Panc1 (cell line): Measurements from ENCODE around the gene ABCD4. TPM values are rescaled to one million over a fixed set of nuclear protein-coding genes. Genes with fewer than 3 reads are reported as not detected.

ENCODE experiments used
- ATAC-seq: fragments of 200-7000 bp; cut with Tn5 transposase; 2 replicates; pipeline ENCODE4 v1.9.1; 2020; ENCODE audit warnings: mild to moderate bottlenecking, moderate library complexity
- BruUV-seq: library from RNA; stranded (reverse); fragments of 400-500 nt; replicated peaks from 2 replicates; lab custom pipeline; 2021; lab: Mats Ljungman, UMichigan
- CTCF ChIA-PET: fragments of 300-600 bp; sonication (Branson Sonifier 250); formaldehyde crosslinking; loops from one replicate; lab custom pipeline; 2022; ENCODE audit warnings: antibody characterized with exemption; lab: Charles Lee
- POLR2A ChIA-PET: fragments of 300-600 bp; sonication (Branson Sonifier 250); formaldehyde crosslinking; loops from one replicate; lab custom pipeline; 2022; ENCODE audit warnings: antibody characterized with exemption; lab: Charles Lee
- DNase-seq: peaks from one replicate; pipeline ENCODE4 v3.0.0-alpha.2; 2010; ENCODE audit warnings: low read depth, low spot score
- H3K27ac ChIP-seq: 2 replicates; pipeline ENCODE4 v1.5.1; 2011; ENCODE audit warnings: mild to moderate bottlenecking, low read length, inconsistent platforms
- H3K27me3 ChIP-seq: fragments of 200-500 bp; sonication (Bioruptor generic); 2 replicates; pipeline ENCODE4 v1.6.0; 2014; ENCODE audit warnings: low read length, inconsistent platforms; ENCODE audit not compliant: control insufficient read depth, insufficient read depth
- H3K36me3 ChIP-seq: fragments of 200-500 bp; sonication (Bioruptor generic); 2 replicates; pipeline ENCODE4 v1.5.1; 2014; ENCODE audit warnings: inconsistent platforms, mild to moderate bottlenecking, low read length, moderate library complexity; ENCODE audit not compliant: control insufficient read depth, insufficient read depth
- H3K4me1 ChIP-seq: 2 replicates; pipeline ENCODE4 v1.5.1; 2011; ENCODE audit warnings: inconsistent platforms, mild to moderate bottlenecking, low read length, moderate library complexity; ENCODE audit not compliant: control insufficient read depth, insufficient read depth
- H3K4me3 ChIP-seq, 2 experiments: 2 replicates each; pipeline ENCODE4 v1.5.1; 2011 to 2012; ENCODE audit warnings: low read depth in 2 of 2, low read length in 2 of 2, mild to moderate bottlenecking in 2 of 2, inconsistent platforms in 1 of 2, moderate library complexity in 1 of 2
- H3K9me3 ChIP-seq: fragments of 200-500 bp; sonication (Bioruptor generic); 2 replicates; pipeline ENCODE4 v1.5.1; 2014; ENCODE audit warnings: low read depth, mild to moderate bottlenecking, inconsistent platforms, low read length, moderate library complexity; ENCODE audit not compliant: control insufficient read depth, insufficient read depth
- POLR2AphosphoS5 ChIP-seq: IDR thresholded peaks from 2 replicates; pipeline ENCODE4 v1.6.1; 2012; ENCODE audit warnings: mild to moderate bottlenecking, low read depth, low read length, moderate library complexity
- SIN3A ChIP-seq: IDR thresholded peaks from 2 replicates; pipeline ENCODE4 v1.6.1; 2012; ENCODE audit warnings: low read depth, mild to moderate bottlenecking, low read length, moderate library complexity, borderline replicate concordance; ENCODE audit not compliant: insufficient read depth
- TCF7L2 ChIP-seq: IDR thresholded peaks from 2 replicates; pipeline ENCODE4 v1.6.1; 2011; ENCODE audit warnings: mild to moderate bottlenecking, low read depth, low read length, inconsistent platforms
- in situ Hi-C: cut with HindIII; loops from 2 replicates; pipeline ENCODE4 v1.10.0; 2016; ENCODE audit warnings: low sequenced_read_pairs, low pct_unique_long_range_greater_than_20kb
- intact Hi-C: fragments of 100-400 bp; cut with micrococcal nuclease; formaldehyde crosslinking; loops from one replicate; pipeline ENCODE4 v1.10.0; 2022; ENCODE audit not compliant: unreplicated experiment
- total RNA-seq: library from RNA; stranded (reverse); gene quantifications from one replicate; pipeline ENCODE4 v1.2.1, GENCODE V29; 2021; ENCODE audit not compliant: unreplicated experiment
- TF ChIP-seq, protein P1 (sequence below): fragments of 450-650 bp; IDR thresholded peaks from 2 replicates; pipeline ENCODE4 v1.5.1; 2017; ENCODE audit warnings: mild to moderate bottlenecking
- TF ChIP-seq, protein P2 (sequence below), 2 experiments: IDR thresholded peaks; 2 replicates each; pipeline ENCODE4 v1.6.1; 2011 to 2012; ENCODE audit warnings: low read depth in 2 of 2, control low read depth in 1 of 2, low read length in 1 of 2, mild to moderate bottlenecking in 1 of 2, moderate library complexity in 1 of 2; ENCODE audit not compliant: insufficient read depth in 1 of 2

Gene ABCD4
- total RNA-seq, 1 experiment from 2014 or later = 24.4 TPM

DNA sequence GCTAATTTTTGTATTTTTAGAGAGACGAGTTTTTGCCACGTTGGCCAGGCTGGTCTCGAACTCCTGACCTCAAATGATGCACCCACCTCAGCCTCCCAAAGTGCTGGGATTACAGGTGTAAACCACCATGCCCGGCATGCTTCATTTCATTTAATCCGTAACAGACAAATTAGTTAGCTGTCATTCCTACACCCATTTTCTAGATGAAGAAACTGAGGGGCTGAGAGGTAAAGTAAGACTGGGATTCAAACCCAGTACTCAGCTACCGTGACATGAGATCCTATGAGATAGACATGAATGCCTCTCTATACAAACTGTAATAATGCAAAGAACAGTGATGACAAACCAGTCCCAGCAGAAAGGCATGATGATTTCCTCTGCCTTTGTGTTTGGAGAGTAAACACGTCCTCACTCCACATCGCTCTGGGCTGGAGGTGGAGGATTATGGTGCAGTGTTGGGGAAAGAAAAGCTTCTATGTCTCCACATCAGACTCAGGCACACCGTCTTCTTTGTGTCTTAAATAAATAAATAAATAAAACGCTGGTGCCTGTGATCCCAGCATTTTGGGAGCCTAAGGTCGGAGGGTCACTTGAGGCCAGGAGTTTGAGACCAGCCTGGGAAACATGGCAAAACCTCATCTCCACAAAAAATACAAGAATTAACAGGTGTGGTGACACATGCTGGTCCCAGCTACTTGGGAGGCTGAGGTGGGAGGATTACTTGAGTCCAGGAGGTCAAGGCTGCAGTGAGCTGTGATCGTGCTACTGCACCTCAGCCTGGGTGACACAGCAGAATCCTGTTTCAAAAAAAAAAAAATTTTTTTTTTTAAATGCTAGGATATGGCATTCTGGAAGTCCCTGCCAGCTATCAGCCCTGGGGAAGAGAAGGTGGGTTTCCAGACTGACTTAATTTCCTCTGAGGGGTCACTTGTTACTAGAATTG, 53.0 kb downstream of the ABCD4 start:
- DNase-seq = no peak
- ChIA-PET CTCF (no interaction called here), POLR2A (no interaction called here)
- ATAC-seq = no peak
- BruUV-seq = no TSS peak
- intact Hi-C loops (loop anchor here (2.0 kb wide), 1 partner anchor 139 kb away; no protein-coding TSS in a partner anchor), in situ Hi-C loops (no loop called here)
- no peaks in the 10 kb centered on the region for H3K27me3 ChIP-seq
- H3K9me3 ChIP-seq = no peaks in the 10 kb centered on the region
- H3K4me1 ChIP-seq = no peaks in the 10 kb centered on the region
- TF ChIP-seq, protein P1, sequence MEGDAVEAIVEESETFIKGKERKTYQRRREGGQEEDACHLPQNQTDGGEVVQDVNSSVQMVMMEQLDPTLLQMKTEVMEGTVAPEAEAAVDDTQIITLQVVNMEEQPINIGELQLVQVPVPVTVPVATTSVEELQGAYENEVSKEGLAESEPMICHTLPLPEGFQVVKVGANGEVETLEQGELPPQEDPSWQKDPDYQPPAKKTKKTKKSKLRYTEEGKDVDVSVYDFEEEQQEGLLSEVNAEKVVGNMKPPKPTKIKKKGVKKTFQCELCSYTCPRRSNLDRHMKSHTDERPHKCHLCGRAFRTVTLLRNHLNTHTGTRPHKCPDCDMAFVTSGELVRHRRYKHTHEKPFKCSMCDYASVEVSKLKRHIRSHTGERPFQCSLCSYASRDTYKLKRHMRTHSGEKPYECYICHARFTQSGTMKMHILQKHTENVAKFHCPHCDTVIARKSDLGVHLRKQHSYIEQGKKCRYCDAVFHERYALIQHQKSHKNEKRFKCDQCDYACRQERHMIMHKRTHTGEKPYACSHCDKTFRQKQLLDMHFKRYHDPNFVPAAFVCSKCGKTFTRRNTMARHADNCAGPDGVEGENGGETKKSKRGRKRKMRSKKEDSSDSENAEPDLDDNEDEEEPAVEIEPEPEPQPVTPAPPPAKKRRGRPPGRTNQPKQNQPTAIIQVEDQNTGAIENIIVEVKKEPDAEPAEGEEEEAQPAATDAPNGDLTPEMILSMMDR = no peak
- TF ChIP-seq SIN3A = no peak
- TF ChIP-seq, protein P2, sequence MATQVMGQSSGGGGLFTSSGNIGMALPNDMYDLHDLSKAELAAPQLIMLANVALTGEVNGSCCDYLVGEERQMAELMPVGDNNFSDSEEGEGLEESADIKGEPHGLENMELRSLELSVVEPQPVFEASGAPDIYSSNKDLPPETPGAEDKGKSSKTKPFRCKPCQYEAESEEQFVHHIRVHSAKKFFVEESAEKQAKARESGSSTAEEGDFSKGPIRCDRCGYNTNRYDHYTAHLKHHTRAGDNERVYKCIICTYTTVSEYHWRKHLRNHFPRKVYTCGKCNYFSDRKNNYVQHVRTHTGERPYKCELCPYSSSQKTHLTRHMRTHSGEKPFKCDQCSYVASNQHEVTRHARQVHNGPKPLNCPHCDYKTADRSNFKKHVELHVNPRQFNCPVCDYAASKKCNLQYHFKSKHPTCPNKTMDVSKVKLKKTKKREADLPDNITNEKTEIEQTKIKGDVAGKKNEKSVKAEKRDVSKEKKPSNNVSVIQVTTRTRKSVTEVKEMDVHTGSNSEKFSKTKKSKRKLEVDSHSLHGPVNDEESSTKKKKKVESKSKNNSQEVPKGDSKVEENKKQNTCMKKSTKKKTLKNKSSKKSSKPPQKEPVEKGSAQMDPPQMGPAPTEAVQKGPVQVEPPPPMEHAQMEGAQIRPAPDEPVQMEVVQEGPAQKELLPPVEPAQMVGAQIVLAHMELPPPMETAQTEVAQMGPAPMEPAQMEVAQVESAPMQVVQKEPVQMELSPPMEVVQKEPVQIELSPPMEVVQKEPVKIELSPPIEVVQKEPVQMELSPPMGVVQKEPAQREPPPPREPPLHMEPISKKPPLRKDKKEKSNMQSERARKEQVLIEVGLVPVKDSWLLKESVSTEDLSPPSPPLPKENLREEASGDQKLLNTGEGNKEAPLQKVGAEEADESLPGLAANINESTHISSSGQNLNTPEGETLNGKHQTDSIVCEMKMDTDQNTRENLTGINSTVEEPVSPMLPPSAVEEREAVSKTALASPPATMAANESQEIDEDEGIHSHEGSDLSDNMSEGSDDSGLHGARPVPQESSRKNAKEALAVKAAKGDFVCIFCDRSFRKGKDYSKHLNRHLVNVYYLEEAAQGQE (IDR thresholded peaks at IDR 0.05; ENCODE audit: insufficient read depth in 1 of 2, low read depth in 2 of 2, low read length in 1 of 2) = no peak
- TF ChIP-seq TCF7L2 = no peak
- no peak for TF ChIP-seq POLR2AphosphoS5
- no peak overlapping the region for H3K27ac ChIP-seq
- no peak overlapping the region for H3K4me3 ChIP-seq
- no peaks in the 10 kb centered on the region for H3K36me3 ChIP-seq

DNA sequence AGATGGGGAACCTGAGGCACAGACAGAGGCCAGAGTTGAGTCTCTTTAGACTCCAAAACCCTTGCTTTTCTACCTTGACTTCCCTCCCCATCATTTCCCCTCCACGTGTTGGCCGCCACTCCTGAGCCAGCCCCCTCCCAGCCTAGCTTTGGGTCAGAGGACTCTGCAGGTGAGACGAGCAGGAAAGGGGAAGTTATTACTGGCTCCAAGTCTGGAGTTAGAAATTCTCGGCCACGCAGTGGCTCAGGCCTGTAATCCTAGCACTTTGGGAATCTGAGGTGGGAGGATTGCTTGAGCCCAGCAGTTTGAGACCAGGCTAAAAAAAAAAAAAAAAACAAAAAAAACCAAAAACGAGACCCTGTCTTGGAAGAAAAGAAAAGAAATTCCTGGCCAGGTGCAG, 54.7 kb downstream of the ABCD4 start:
- no peak for DNase-seq
- H3K27me3 ChIP-seq = peaks cover 4% of the 10 kb centered on the region; the same call in 1 of the 2 replicates
- BruUV-seq = no TSS peak
- H3K9me3 ChIP-seq = no peaks in the 10 kb centered on the region
- H3K36me3 ChIP-seq = no peaks in the 10 kb centered on the region
- no peak for ATAC-seq
- intact Hi-C loops (no loop called here), in situ Hi-C loops (no loop called here)
- ChIA-PET POLR2A (interaction anchor here (0.7 kb wide), 1 partner anchor 112 kb away, joined by 5 read pairs; no protein-coding TSS in a partner anchor), CTCF (interaction anchor here (0.7 kb wide), 1 partner anchor 9 kb away, joined by 6 read pairs; no protein-coding TSS in a partner anchor)
- H3K4me1 ChIP-seq = no peaks in the 10 kb centered on the region
- no peak overlapping the region for H3K27ac ChIP-seq
- TF ChIP-seq TCF7L2 = no peak
- no peak for TF ChIP-seq SIN3A
- TF ChIP-seq POLR2AphosphoS5 = no peak
- TF ChIP-seq, protein P1 = no peak
- TF ChIP-seq, protein P2 (IDR thresholded peaks at IDR 0.05; ENCODE audit: insufficient read depth in 1 of 2, low read depth in 2 of 2, low read length in 1 of 2) = no peak
- no peak overlapping the region for H3K4me3 ChIP-seq
